Smooth muscle cell (in vitro differentiated cells): ENCODE measurements around the gene CCDC138. TPM values are rescaled to one million over a fixed set of nuclear protein-coding genes. Genes with fewer than 3 reads are reported as not detected.

Experiments used
- DNase-seq: peaks from one replicate; lab custom pipeline; 2025; ENCODE audit not compliant: unreplicated experiment; lab: John Stamatoyannopoulos, UW
- H2AFZ ChIP-seq: fragments of 200-600 bp; sonication (generic); 2 replicates; pipeline ENCODE4 v1.6.0; 2016; ENCODE audit warnings: antibody characterized with exemption, low read depth, mild to moderate bottlenecking
- H3F3A ChIP-seq: fragments of 200-600 bp; sonication (generic); 2 replicates; pipeline ENCODE4 v1.6.0; 2017; ENCODE audit warnings: antibody characterized with exemption, low read depth
- H3K27ac ChIP-seq: fragments of 200-600 bp; sonication (generic); 2 replicates; pipeline ENCODE4 v1.5.1; 2016; ENCODE audit warnings: low read depth, mild to moderate bottlenecking
- H3K27me3 ChIP-seq: fragments of 200-600 bp; sonication (generic); 2 replicates; pipeline ENCODE4 v1.6.1; 2016; ENCODE audit warnings: low read depth, mild to moderate bottlenecking
- H3K36me3 ChIP-seq: fragments of 200-600 bp; sonication (generic); 2 replicates; pipeline ENCODE4 v1.5.1; 2016; ENCODE audit warnings: low read depth
- H3K4me1 ChIP-seq: fragments of 200-600 bp; sonication (generic); 2 replicates; pipeline ENCODE4 v1.5.1; 2016; ENCODE audit warnings: low read depth
- H3K4me2 ChIP-seq: fragments of 200-600 bp; sonication (generic); 2 replicates; pipeline ENCODE4 v1.6.0; 2016; ENCODE audit warnings: mild to moderate bottlenecking
- H3K4me3 ChIP-seq: fragments of 200-600 bp; sonication (generic); 2 replicates; pipeline ENCODE4 v1.5.1; 2016; ENCODE audit warnings: mild to moderate bottlenecking
- H3K79me2 ChIP-seq: fragments of 200-600 bp; sonication (generic); 2 replicates; pipeline ENCODE4 v1.6.0; 2016; ENCODE audit warnings: low read depth, mild to moderate bottlenecking
- H3K9ac ChIP-seq: fragments of 200-600 bp; sonication (generic); 2 replicates; pipeline ENCODE4 v1.6.0; 2016; ENCODE audit warnings: low read depth
- H3K9me3 ChIP-seq: fragments of 200-600 bp; sonication (generic); replicated peaks from 2 replicates; pipeline ENCODE4 v1.5.1; 2016; ENCODE audit warnings: low read depth
- H4K20me1 ChIP-seq: fragments of 200-600 bp; sonication (generic); 2 replicates; pipeline ENCODE4 v1.6.0; 2016; ENCODE audit warnings: low read depth
- WGBS: methylation state at CpG from one replicate; pipeline ENCODE4 v1.1.7; 2016; ENCODE audit warnings: low lambda C conversion rate; 5-methylcytosine and 5-hydroxymethylcytosine counted together
- polyA plus RNA-seq: library from polyadenylated mRNA; unstranded; fragments of >200 nt; fragmentation: Nextera tagmentation; extraction: Ambion mirVana; gene quantifications from 2 replicates; pipeline ENCODE4 v1.2.1, GENCODE V29; 2016
- total RNA-seq: library from RNA; depleted of rRNA; stranded (reverse); fragments of >200 nt; gene quantifications from 2 replicates; pipeline ENCODE4 v1.2.3, GENCODE V29; 2014
- TF ChIP-seq, protein P1 (sequence below): fragments of 200-600 bp; sonication (generic); IDR thresholded peaks from 2 replicates; pipeline ENCODE4 v1.5.1; 2017; ENCODE audit warnings: borderline replicate concordance, mild to moderate bottlenecking, antibody characterized with exemption; ENCODE audit not compliant: insufficient read depth, poor library complexity, severe bottlenecking

The CCDC138 gene
- total and polyA plus RNA-seq, 2 experiments from 2014 or later, result 2.7 to 5.9 TPM

GRCh38 chr2:108921096-108922030 lies 134.8 kb downstream of the CCDC138 start:
- Histone ChIP-seq H3K9me3 (no peaks in the 10 kb centered on the region), H3K36me3 (no peaks in the 10 kb centered on the region), H3K27ac (no peak overlapping the region), H2AFZ (no peak overlapping the region), H3K4me3 (no peak overlapping the region), H3K79me2 (no peaks in the 10 kb centered on the region), H3F3A (no peaks in the 10 kb centered on the region), H4K20me1 (no peaks in the 10 kb centered on the region), H3K27me3 (no peaks in the 10 kb centered on the region), H3K4me2 (no peak overlapping the region), H3K9ac (no peak overlapping the region), H3K4me1 (peaks cover 5% of the 10 kb centered on the region)
- TF ChIP-seq, protein P1, sequence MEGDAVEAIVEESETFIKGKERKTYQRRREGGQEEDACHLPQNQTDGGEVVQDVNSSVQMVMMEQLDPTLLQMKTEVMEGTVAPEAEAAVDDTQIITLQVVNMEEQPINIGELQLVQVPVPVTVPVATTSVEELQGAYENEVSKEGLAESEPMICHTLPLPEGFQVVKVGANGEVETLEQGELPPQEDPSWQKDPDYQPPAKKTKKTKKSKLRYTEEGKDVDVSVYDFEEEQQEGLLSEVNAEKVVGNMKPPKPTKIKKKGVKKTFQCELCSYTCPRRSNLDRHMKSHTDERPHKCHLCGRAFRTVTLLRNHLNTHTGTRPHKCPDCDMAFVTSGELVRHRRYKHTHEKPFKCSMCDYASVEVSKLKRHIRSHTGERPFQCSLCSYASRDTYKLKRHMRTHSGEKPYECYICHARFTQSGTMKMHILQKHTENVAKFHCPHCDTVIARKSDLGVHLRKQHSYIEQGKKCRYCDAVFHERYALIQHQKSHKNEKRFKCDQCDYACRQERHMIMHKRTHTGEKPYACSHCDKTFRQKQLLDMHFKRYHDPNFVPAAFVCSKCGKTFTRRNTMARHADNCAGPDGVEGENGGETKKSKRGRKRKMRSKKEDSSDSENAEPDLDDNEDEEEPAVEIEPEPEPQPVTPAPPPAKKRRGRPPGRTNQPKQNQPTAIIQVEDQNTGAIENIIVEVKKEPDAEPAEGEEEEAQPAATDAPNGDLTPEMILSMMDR, result no peak
- WGBS, result 85% methylated on average over 16 of the region's 16 CpGs
- DNase-seq, result no peak

DNA sequence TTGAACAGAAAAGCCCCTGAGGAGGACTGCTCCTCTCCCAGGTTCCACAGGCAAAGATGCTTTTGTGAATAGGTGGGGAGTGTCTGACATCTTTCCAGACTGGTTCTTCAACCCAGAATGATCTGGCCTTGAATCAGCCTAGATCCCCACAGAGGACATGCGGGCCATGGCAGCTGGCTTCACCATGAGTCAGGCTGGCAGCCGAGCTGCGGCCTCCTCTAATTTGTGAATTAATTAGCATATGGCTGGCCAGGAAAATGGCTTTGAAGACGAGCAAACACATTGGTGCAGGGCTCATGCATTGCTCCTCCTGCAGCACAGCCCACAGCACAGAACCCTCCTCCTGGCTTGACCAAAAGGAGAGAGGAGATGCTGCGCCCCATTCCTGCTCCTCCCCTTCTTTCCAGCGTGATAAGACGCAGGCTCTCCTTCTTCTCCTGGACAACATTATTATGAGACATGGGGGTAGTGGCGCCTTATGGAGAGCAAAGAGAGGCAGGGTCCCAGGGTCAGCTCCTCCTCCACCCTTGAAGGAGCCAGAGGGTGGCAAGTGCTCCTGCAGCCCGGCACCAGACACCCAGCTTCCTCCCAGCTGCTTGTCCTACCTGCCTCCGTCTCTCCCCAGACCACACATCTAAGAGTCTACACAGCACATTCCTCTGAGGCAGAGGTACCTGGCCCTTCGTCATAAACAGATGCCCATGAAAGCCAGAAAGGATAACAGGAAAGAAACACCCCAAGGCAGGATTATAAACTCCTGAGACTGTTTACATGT lies 135.8 kb downstream of the CCDC138 start:
- Histone ChIP-seq H3F3A (no peaks in the 10 kb centered on the region), H2AFZ (no peak overlapping the region), H3K27me3 (no peaks in the 10 kb centered on the region), H3K9ac (no peak overlapping the region), H3K4me3 (no peak overlapping the region), H3K9me3 (no peaks in the 10 kb centered on the region), H3K27ac (no peak overlapping the region), H4K20me1 (no peaks in the 10 kb centered on the region), H3K79me2 (no peaks in the 10 kb centered on the region), H3K4me1 (peaks cover 5% of the 10 kb centered on the region), H3K4me2 (no peak overlapping the region), H3K36me3 (no peaks in the 10 kb centered on the region)
- 63% methylated on average over 11 of the region's 11 CpGs for WGBS
- TF ChIP-seq, protein P1, result no peak
- DNase-seq, result no peak

GRCh38 chr2:108923019-108923700 lies 136.6 kb downstream of the CCDC138 start:
- Histone ChIP-seq H3K9ac (no peak overlapping the region), H3K9me3 (no peaks in the 10 kb centered on the region), H3K27me3 (no peaks in the 10 kb centered on the region), H3K79me2 (no peaks in the 10 kb centered on the region), H2AFZ (no peak overlapping the region), H3K4me3 (no peak overlapping the region), H3K36me3 (no peaks in the 10 kb centered on the region), H3F3A (no peaks in the 10 kb centered on the region), H3K27ac (no peak overlapping the region), H3K4me1 (no peaks in the 10 kb centered on the region), H3K4me2 (no peak overlapping the region), H4K20me1 (no peaks in the 10 kb centered on the region)
- WGBS, result 78% methylated on average over 12 of the region's 12 CpGs
- TF ChIP-seq, protein P1, result no peak
- no peak for DNase-seq
